Fibroblast of lung (primary cell): ENCODE measurements around the gene UXS1.

Experiments
- EZH2 ChIP-seq: IDR thresholded peaks from 2 replicates; pipeline ENCODE4 v1.5.1; 2012; ENCODE audit warnings: low read length, control low read depth, mild to moderate bottlenecking; ENCODE audit errors: missing control alignments
- TF ChIP-seq, protein P1 (sequence below), 2 donors: IDR thresholded peaks in 1 of 2; conservative IDR thresholded peaks in 1 of 2; 1 replicate in 1 of 2; 2 replicates in 1 of 2; pipeline ENCODE4 v1.5.1; 2011 to 2012; ENCODE audit warnings: low read length in 2 of 2, control low read depth in 1 of 2, inconsistent platforms in 1 of 2, low read depth in 1 of 2, mild to moderate bottlenecking in 1 of 2

DNA sequence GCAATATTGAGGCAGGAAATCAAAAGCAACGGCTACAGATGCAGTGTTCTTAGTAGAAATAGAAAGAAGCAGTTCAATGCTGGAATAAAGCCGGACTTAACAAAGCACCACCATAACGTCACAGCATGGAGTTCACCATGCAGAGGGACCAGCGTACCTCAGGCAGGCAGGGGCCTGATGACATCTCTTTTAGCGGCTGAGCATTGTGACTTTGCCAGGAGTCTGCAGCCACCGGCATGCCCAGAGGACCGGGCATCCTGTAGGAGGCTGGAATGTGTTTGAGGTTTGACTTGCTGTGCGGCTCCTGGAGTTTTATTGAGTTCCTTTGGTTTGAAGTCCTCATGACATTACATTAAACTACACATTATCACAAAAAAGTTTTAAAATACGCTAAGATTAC is 139.8 kb downstream of the UXS1 start:
- no peak for TF ChIP-seq EZH2
- TF ChIP-seq, protein P1, sequence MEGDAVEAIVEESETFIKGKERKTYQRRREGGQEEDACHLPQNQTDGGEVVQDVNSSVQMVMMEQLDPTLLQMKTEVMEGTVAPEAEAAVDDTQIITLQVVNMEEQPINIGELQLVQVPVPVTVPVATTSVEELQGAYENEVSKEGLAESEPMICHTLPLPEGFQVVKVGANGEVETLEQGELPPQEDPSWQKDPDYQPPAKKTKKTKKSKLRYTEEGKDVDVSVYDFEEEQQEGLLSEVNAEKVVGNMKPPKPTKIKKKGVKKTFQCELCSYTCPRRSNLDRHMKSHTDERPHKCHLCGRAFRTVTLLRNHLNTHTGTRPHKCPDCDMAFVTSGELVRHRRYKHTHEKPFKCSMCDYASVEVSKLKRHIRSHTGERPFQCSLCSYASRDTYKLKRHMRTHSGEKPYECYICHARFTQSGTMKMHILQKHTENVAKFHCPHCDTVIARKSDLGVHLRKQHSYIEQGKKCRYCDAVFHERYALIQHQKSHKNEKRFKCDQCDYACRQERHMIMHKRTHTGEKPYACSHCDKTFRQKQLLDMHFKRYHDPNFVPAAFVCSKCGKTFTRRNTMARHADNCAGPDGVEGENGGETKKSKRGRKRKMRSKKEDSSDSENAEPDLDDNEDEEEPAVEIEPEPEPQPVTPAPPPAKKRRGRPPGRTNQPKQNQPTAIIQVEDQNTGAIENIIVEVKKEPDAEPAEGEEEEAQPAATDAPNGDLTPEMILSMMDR (conservative IDR thresholded peaks at IDR 0.05 in 1 of 2, IDR thresholded peaks at IDR 0.05 in 1 of 2; ENCODE audit: low read depth in 1 of 2, low read length in 2 of 2) = no peak
